UCSD-AML1 (cell line): Measurements from ENCODE around the gene TOM1L2.

Experiments used
- DNase-seq: peaks from one replicate; lab custom pipeline; 2025; ENCODE audit not compliant: unreplicated experiment; lab: John Stamatoyannopoulos, UW

The TOM1L2 gene

DNA sequence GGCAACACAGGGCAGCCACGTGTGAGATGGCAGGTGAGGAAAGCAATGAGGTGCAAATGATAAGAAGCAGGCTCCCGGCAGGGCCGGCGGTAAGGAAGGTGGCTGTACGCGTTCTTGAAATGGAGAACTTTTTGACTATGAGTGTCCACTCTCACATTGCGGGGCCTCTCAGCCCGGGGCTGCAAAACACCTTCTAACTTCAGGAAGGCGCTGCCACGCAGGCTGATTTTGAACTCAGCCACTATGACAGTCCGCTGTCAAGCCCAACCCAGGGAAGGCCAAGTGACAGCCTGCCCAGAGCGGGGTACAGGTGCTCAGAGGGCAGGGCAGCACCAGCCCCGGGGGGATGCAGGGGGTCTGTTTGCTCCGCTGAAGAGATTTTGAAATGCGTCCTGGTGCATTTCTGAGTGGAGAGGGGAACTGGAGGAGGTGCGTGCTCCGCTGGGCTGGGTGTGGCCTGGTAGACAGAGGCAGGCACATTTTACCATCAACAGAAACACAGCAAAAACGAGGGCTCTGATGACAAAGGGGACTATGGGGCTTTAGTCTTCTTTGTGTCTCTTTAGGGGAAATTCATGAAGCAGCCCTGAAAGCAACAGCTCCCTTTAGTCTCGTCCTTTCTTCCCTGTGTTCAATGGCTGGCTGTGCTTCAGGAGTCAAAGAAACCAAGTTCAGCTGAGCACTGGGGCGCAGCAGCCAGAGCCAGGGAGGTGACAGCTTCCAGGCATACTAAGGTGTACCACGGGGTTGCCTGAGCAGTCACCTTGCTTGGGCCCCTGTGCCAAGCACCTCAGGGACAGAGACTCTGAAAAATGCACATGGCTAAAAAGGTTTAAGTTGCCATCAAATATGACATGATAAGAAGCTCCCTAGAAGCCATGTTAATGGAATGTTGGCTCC lies 120.8 kb downstream of the TOM1L2 start:
- DNase-seq = no peak

DNA sequence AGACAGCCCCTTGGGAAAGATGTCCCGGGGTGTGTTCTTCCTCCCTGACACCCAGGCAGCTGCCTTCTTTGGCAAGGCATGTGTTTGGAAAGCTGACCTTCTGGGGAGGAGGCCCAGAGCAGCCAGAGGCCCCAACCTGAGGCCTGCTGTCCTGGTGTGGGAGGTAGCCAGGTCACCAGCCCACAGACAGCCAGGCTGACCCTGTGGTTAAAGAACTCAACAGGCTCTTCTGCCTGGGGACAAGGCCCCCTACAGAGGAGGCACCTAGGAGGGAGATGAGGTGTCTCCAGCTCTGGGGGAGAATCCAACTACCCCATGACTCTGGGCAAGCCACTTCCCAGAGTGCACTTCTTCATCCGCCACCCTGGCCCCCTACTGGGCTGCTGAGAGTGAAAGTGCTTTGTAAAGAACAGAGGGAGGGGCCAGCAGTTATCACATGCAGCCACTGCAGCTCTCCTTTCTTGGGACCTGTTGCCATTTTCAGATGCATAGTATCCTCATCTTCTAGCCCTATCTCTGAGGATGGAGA lies 122.3 kb downstream of the TOM1L2 start:
- peak; percentile 75 for DNase-seq

DNA sequence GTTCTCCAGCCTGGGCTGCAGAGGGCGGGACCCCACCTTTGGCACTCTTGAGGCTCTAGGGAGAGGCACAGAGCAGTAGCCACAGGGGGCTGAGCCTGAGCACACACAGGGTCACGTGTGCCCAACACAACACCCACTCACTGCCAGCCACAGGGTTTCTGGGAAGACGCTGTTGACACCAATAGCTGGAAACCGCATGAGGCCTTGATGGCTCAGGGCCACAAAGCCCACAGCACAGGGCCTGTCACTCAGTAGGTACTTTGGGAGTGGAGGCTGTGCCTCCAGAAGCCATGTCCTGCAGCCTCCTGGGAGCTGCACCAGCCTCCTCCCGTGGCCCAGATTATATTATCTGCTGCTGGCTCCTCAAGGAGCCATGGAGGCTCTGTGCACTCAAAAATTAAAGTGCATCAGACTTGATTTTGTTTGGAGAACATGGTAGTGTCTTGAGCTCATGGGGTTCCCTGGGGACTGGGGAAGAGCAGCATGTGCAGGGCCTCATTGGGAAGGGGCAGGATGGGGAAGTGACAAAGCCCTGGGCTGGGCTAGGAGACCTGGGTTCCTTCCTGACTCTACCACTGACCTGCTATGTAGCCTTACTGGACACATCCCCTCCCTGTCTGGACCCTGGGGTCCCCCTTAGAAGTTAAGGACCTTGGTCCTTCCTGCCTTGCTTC lies 122.9 kb downstream of the TOM1L2 start:
- DNase-seq = peak; percentile 88

DNA sequence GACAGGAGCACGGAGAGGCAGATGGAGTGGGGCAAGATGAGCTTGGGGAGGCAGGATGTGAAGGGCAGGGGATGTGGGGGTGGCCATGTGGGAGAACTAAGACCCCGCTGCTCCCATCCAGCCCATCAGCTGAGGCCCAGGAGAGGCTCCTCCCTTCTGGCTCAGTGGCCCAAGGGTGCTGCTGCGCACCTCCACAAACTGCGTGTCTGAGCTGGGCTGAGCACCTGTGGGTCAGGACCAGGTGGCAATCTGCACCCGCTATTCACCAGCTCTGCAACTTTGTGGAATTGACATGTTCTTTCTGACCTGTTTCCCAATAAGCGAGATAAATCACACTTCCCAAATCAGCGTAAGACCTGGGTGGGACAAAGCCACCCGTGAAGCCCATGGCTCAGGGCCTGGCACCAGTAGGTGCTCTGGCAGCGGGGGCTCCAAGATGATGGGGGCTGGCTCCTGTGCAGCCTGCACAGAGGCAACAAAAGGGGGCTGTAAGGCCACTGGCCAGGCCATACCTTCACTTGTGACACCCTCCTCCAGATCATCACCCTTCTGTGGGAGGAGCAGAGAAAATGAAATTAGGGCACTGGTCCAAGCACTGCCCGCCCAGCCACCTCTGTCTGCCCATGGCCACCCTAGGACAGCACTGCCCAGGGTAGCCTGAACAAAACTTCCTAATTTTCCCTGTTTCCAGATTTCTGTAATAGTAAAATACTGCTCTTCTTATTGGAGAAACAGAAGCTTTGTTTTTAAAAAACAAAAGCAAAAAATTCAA lies 123.7 kb downstream of the TOM1L2 start:
- no peak for DNase-seq

DNA sequence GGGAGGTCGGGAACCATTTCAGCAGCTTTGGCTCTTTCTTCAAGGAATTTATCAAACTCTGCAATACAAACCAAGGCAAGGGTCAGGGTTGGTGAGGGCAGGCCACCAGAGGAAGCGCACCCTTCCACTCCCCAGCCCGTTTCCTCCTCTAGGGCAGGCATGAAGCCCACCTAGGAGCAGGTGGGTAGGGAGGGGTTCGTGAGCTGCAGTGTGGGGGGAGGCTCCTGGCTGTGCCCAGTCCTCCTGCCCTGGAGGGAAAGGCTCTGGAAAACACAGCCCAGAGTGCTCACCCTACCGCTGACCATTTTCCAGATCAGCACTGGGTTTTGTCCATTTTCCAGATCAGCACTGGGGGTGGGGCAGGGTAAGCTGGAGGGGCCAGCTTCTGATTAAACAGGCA lies 124.5 kb downstream of the TOM1L2 start:
- DNase-seq = no peak

DNA sequence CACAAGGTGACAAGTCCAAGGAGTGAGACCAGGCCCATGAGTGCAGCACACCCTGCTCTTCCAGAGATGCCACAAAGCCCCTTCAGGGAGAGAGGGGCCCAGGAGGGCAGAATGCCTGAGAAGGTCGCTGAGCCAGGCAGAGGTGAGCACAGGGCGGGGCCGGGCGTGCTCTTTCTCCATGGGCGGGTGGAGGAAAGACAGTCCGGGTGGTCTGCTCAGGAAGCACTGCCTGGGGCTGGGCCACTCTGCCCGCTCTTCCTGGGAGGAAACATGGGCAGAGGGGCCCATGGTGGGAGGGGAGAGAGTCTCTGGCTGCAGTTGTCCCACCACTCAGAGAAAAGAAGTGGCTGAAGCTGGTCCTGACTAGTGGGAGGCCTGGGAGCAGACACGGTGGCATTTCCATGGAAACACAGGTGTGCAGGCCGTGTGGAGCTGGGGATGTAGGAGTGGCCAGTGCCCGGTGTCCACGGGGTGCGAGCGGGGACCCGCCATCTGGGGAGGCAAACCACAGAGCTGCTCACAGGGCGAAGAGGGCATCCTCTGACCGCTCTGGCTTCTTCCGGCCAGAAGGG lies 125.0 kb downstream of the TOM1L2 start:
- DNase-seq = no peak

DNA sequence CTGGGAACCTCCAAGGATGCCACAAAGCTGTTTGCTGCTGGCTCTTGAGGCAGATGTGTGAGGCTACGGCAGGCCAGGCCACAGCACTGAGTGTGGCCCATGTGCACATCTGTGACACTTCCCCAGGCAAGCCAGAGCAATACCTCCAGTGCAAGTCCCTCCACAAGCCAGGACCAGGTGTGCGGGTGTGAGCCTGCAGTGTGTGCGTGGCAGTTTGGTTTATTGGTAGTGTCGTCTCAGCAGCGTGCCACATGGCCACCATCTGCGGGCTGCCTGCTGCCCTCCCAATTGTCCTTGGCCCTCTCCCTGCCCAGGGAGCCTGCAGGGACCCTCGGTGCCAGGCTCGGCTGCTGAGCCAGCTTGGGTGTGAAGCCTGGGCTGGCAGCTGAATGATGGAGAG lies 125.6 kb downstream of the TOM1L2 start:
- no peak for DNase-seq

DNA sequence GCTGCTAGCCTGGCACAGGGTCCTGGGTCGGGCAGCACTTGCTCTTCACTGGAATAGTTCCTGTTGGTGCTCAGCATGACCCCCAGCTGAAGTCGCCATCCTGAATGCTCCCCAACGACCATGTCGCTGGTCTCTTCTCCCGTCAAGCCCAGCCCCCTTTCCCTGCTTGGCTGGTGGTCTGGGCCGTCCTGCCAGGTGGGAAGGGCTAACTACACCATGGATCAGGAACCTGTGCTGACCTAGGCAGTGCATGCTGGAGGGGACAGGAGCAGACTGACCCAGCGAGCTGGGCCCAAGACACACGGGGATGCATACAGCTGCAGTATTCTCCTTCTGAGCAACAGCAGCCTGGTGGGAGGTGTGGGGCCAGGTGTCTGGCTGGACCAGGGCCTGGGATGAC lies 126.2 kb downstream of the TOM1L2 start:
- DNase-seq = no peak

DNA sequence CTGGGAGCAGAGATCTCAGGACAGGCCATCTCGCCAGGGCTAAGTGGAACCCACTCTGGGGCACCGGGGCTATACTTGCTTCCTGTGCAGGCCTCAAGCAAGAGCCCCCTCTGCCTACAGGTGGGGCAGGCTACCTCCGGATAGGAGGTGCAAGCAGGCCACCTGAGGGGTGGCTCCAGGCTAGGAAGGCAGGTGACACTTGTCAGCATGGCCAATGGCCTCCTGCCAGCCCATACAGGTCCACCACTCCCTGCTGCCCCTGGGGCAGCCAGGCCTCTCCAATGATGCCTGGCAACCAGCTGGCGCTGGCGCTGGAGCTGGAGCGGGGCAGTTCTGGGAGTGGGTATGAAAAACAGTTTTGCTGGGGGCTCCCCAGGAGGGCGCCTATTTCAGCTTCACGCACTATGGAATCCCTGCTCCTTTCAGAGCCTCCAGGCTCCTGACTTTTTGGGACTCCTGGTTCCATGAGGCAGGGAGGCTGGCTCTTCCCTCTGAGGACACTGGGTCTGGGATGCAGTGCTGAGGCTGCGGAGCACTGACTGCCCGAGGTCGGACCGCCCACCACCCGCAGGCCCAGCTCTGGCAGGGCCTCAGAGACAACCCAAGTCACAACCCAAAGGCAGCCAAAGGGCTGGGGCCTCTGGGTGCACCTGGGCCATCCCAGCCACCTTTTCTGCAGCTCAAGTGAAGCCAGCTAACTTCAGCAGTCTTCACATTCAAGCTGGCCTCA lies 127.0 kb downstream of the TOM1L2 start:
- DNase-seq = no peak

DNA sequence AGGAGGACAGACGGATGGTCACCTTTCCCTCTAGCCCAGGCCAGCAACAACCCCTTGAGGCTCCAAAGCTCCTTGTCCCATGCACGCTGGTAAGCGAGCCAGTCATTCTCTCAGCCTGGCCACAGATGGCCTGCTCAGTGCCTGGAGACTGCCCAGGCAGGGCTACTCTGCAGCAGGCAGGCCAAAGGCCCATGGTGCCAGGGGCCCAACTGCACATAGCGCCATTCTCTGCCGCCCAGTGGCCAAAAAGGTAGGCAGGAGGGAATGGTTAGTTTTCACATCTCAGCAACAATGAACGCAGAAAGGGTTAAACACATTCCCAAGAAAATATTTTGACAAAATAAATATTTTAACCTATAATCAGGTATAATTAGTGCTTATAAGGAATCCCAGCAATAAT lies 127.7 kb downstream of the TOM1L2 start:
- no peak for DNase-seq

DNA sequence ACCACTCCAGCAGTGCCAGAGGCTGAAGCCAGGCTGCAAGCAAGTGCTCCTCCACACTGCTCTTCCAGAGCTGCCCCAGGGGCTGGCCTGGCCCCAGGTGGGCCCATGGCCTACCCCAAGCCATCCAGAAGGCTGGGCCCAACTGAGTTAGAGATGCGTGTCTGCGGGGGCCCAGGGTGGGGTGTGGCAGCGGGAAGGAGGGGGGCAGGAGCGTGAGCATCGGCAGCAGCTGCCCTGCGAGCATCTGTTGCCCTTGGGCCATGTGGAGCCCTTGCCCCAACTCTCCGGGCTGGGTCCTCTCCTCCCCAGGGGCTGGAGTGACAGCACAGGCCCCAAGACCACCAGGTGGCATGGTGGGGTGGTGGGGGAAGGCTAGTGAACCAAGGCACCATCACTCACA lies 128.1 kb downstream of the TOM1L2 start:
- no peak for DNase-seq

DNA sequence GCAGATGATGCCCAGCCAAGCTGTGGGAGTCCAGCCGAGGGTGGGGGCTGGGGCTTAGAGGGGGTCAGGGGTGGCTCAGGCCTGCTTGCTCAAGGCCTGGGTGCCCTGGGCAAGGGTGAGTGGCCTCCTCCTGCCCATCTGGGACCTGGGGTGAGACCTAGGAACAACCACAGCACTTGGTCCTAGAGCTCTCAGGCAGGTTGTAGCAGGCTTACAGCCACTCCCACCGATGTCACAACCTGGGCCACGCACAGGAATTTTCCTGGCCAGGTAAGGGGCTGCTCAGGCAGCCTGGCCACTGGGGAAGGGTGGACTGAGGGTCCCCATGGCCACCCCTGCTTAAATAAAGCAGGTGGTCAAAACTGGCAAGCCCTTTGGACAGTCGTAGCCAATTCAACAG lies 129.1 kb downstream of the TOM1L2 start:
- no peak for DNase-seq

DNA sequence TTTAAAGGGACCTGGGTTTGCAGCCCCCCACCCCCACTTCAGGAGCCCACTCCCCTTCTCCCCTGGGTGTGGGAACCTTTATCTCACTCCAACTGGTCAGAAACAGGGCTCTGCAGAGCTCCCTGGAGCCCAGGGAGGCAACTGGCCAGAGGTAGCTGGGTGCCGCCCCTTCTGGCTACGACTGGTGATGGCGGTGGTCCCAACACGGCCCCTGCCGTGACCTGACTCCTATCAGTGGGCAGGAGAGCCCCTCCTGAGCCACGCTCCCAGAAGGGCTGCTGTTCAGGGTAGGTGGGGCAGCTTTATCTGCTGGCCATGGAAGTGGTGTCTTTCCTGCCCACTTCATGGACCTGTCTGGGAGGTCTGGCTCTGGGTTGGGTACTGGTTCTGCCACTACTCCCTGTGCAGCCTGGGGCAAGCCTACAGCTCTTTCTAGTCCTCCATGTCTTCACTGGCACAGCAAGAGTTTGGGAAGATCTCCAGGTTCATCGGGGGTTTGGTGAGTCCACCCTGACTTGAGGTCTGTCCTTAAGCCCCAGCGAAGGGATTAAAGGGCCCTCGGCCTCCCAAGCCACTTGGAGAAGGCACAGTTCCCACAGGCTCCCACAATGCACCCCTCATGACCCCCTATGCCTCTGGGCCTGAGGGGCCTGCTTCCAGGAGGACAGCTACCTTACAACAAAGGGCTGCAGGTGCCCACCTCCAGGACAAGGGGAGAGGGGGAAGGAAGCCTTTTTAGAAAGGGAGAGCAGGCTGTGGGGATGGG lies 129.9 kb downstream of the TOM1L2 start:
- DNase-seq = no peak

DNA sequence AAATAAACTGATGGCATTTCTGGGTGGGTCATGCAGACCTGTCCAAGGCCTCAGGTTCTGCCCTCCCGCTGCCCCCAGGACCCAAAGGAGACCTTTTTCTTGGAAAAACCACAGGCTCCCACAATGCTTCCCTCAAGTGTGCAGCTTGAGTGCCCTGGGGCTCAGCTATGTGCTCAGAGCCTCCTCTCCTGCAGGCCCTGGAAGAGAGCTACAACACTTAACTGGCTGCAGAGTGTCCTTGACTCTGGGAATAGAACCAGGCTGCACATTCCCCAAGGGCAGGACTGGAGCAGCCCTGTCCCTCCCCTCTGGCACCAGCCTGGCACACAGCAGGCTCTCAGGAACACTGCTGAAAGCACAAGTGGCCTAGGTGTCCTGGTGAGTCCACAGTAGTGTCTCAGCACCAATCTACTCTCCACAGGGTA lies 130.6 kb downstream of the TOM1L2 start:
- DNase-seq = peak; percentile 23

DNA sequence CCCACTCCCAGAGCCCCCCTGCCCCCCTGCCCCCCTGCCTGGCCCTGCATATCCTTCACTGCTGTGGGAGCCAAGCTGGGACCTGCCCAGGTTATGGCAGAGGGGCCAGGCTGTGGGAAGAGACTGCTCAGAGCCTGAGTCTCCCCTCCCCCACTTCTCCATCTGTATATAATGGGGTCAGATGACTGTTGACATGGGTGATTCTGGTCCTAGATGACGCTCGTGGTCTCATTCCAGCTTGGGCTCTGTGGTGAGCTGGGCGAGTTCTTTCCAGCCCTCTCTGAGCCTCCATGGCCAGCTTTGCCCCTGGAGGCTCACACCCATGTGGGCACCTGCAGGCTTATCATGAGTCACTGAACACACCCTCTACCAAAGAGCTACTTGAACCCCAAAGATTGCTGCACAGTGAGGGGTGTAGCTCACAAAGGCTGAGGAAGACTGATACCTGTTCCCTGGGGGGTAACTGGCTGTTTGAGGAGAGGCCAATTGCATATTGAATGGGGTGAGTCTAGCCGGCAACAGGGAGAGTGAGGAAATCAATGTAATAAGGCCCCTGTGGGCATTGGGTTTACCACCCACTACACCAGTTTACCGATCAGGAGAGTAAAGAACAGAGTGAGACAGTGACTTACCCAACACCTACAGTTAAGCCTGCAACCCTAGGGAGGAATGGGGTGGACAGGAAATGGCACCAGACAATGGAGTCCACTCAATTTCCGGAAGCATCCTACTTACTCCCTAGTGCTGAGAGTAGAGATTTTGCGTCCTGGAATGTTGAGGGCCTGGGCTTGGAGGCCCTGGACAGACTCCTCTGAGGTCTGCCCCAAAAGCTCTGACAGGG lies 131.2 kb downstream of the TOM1L2 start:
- no peak for DNase-seq

DNA sequence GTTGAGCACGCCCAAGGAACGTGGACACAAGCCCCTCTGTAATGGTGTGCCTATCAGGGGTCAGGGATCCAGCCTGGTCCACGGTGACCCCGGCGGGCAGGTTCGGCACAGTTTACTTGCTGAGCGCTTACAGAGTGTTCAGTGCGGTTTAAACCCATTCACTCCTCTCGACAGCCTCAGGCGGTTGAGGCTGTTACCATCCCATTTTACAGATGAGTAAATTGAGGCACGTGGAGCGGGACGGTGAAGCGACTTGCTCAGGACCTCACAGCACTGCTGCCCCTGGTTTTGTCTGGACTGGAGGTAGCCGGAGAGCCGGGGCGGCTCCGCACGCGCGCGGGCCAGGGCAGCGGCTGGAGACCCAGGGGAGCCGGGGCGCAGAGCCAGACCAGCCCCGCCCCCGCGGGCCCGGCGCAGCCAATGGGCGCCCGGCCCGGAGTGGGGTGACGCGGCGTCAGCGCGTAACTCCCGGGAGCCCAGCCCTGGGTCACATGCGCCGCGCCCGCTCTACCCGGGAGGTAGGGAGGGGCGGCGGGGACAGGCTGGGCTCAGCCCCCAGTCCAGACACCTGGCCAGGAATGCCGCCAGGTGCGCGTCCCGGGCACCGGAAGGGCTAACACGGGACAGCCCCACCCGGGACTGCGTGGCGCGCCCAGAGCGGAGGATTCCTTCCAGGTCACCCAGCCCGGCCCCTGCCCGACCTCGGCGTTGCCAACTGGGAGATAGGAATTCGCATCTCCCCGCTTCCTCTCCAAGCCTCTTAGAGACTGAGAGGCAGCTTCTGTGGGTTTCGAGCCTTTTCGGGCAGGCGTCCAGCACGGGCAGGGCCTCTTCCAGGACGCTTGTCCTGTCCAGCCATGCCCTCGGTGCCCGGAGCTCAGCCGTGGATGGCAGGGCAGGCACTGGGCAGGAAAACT lies 132.2 kb downstream of the TOM1L2 start:
- peak; percentile 88 for DNase-seq
